ENCODE results near the gene HYCC1.
A peak's percentile ranks its signal among the peaks of the same experiment; 100 is the strongest.

Gene HYCC1

DNA sequence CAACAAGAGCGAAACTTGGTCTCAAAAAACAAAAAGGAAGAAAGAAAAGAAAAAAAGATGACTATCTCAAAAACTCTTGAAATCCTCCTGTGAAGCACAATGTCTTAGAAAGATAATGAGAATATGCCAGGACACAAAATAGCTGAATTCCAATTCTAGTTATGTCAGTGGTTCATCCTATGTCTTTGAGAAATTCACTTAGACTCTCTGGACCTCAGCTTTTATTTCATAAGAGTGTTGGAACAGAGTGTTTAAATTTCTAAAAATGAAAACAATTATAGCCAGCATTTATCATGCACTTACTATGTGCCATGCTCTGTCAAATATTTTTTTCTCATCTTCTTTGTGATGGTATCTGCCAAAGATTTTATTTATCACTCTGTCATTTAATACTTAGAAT lies 13.3 kb upstream of the HYCC1 start:
- Histone ChIP-seq H3K79me1 (ENCODE audit: low read depth, low read length) (no peaks in the 10 kb centered on the region), H2BK120ac (ENCODE audit: low read depth, low read length) (no peak overlapping the region), H3K14ac (ENCODE audit: low read length) (no peak overlapping the region), H2BK12ac (ENCODE audit: low read length) (no peak overlapping the region), H3K4me2 (ENCODE audit: insufficient read depth, low read length, poor library complexity, severe bottlenecking) (no peak overlapping the region), H4K91ac (ENCODE audit: low read depth, low read length, poor library complexity) (no peak overlapping the region), H3K36me3 (replicated peaks in 1 of 2; ENCODE audit: control insufficient read depth in 2 of 2, insufficient read depth in 2 of 2, low read length in 2 of 2) (no peaks in the 10 kb centered on the region), H2AK5ac (ENCODE audit: low read depth, low read length) (no peak overlapping the region), H2BK15ac (ENCODE audit: low read length) (no peak overlapping the region), H2BK5ac (ENCODE audit: low read length) (no peak overlapping the region), H3K18ac (ENCODE audit: low read length) (no peak overlapping the region), H2AFZ (ENCODE audit: low read length) (no peak overlapping the region), H4K8ac (ENCODE audit: low read depth, low read length) (no peak overlapping the region), H3K4ac (ENCODE audit: low read length) (no peak overlapping the region), H3K9me3 (replicated peaks in 1 of 2; ENCODE audit: control insufficient read depth in 2 of 2, insufficient read depth in 1 of 2, low read depth in 1 of 2, low read length in 2 of 2) (no peaks in the 10 kb centered on the region), H3K27me3 (ENCODE audit: control insufficient read depth in 3 of 3, insufficient read depth in 3 of 3, low read depth in 1 of 3, low read length in 3 of 3) (no peaks in the 10 kb centered on the region), H3K4me1 (ENCODE audit: control insufficient read depth in 2 of 2, insufficient read depth in 1 of 2, low read depth in 1 of 2, low read length in 2 of 2) (peaks cover 0 to 7% of the 10 kb centered on the region in 2 donors), H3K9ac (ENCODE audit: low read depth, low read length, poor library complexity) (no peak overlapping the region), H3K27ac (replicated peaks; ENCODE audit: low read length) (no peak overlapping the region), H3K23ac (ENCODE audit: low read depth, low read length, poor library complexity) (no peak overlapping the region), H3K4me3 (ENCODE audit: low read length in 2 of 2) (no peak overlapping the region)
- no CpG with 5 or more reads among the region's 1 CpG for WGBS, 2 donors (ENCODE audit: extremely low coverage in 2 of 2, insufficient read length in 2 of 2, insufficient replicate concordance in 1 of 2)
- no peak for DNase-seq (ENCODE audit: low spot score)

DNA sequence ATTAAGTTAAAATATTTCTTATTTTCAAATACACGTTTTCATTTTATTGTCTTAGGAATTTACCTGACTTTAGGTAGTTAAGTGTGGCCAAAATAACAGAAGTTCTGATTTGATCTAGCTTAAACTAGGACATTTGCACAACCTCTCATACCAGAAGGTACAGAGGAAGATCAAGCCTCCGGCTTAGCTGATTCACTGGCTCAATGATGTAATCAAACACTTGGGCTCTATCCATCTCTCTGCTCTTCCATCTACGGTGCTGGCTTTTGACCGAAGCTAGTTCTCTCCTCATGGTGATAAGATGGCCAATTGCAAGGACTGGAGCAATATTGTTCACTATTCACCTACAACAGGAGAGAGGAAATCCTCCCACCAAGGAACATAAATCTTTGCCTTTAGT lies 12.2 kb upstream of the HYCC1 start:
- Histone ChIP-seq H3K9me3 (replicated peaks in 1 of 2; ENCODE audit: control insufficient read depth in 2 of 2, insufficient read depth in 1 of 2, low read depth in 1 of 2, low read length in 2 of 2) (no peaks in the 10 kb centered on the region), H2AK5ac (ENCODE audit: low read depth, low read length) (no peak overlapping the region), H2BK5ac (ENCODE audit: low read length) (no peak overlapping the region), H2AFZ (ENCODE audit: low read length) (no peak overlapping the region), H2BK120ac (ENCODE audit: low read depth, low read length) (no peak overlapping the region), H3K4me2 (ENCODE audit: insufficient read depth, low read length, poor library complexity, severe bottlenecking) (no peak overlapping the region), H3K9ac (ENCODE audit: low read depth, low read length, poor library complexity) (no peak overlapping the region), H4K8ac (ENCODE audit: low read depth, low read length) (no peak overlapping the region), H3K4me1 (ENCODE audit: control insufficient read depth in 2 of 2, insufficient read depth in 1 of 2, low read depth in 1 of 2, low read length in 2 of 2) (peaks cover 0 to 7% of the 10 kb centered on the region in 2 donors), H3K27ac (replicated peaks; ENCODE audit: low read length) (no peak overlapping the region), H3K4me3 (ENCODE audit: low read length in 2 of 2) (no peak overlapping the region), H3K18ac (ENCODE audit: low read length) (no peak overlapping the region), H3K27me3 (ENCODE audit: control insufficient read depth in 3 of 3, insufficient read depth in 3 of 3, low read depth in 1 of 3, low read length in 3 of 3) (no peaks in the 10 kb centered on the region), H2BK12ac (ENCODE audit: low read length) (no peak overlapping the region), H3K4ac (ENCODE audit: low read length) (no peak overlapping the region), H3K23ac (ENCODE audit: low read depth, low read length, poor library complexity) (no peak overlapping the region), H3K14ac (ENCODE audit: low read length) (no peak overlapping the region), H3K79me1 (ENCODE audit: low read depth, low read length) (no peaks in the 10 kb centered on the region), H3K36me3 (replicated peaks in 1 of 2; ENCODE audit: control insufficient read depth in 2 of 2, insufficient read depth in 2 of 2, low read length in 2 of 2) (no peaks in the 10 kb centered on the region), H4K91ac (ENCODE audit: low read depth, low read length, poor library complexity) (no peak overlapping the region), H2BK15ac (ENCODE audit: low read length) (no peak overlapping the region)
- WGBS, 2 donors (ENCODE audit: extremely low coverage in 2 of 2, insufficient read length in 2 of 2, insufficient replicate concordance in 1 of 2), result no CpG with 5 or more reads among the region's 4 CpGs
- DNase-seq (ENCODE audit: low spot score), result no peak

DNA sequence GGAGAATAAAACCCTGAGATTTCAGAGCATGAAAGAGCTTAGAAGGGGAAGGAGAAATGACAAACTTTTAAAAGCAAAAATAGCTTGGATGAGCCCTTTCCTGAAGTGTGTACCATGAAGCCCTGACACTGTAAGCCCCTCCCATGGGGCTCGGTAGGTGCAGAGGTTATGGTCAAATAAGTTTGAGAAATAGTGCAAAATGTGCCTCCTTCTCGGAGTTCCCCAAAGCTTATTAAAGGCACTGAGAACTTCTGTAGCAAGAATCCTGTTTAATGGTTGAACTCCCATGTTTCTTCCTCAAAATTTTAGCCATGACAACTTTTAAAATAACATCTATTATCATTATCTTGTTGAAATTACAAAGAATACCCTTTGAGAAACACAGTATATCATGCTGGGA lies 10.5 kb upstream of the HYCC1 start:
- H3K79me1 ChIP-seq (ENCODE audit: low read depth, low read length), result no peaks in the 10 kb centered on the region
- H3K4me3 ChIP-seq (ENCODE audit: low read length in 2 of 2), result no peak overlapping the region
- no peak overlapping the region for H4K8ac ChIP-seq (ENCODE audit: low read depth, low read length)
- H3K14ac ChIP-seq (ENCODE audit: low read length), result no peak overlapping the region
- H3K36me3 ChIP-seq (replicated peaks in 1 of 2; ENCODE audit: control insufficient read depth in 2 of 2, insufficient read depth in 2 of 2, low read length in 2 of 2), result no peaks in the 10 kb centered on the region
- no peak overlapping the region for H3K4ac ChIP-seq (ENCODE audit: low read length)
- H2AK5ac ChIP-seq (ENCODE audit: low read depth, low read length), result no peak overlapping the region
- no peak overlapping the region for H2AFZ ChIP-seq (ENCODE audit: low read length)
- no peak overlapping the region for H2BK5ac ChIP-seq (ENCODE audit: low read length)
- H3K23ac ChIP-seq (ENCODE audit: low read depth, low read length, poor library complexity), result no peak overlapping the region
- H3K4me2 ChIP-seq (ENCODE audit: insufficient read depth, low read length, poor library complexity, severe bottlenecking), result no peak overlapping the region
- H3K9me3 ChIP-seq (replicated peaks in 1 of 2; ENCODE audit: control insufficient read depth in 2 of 2, insufficient read depth in 1 of 2, low read depth in 1 of 2, low read length in 2 of 2), result no peaks in the 10 kb centered on the region
- H3K9ac ChIP-seq (ENCODE audit: low read depth, low read length, poor library complexity), result no peak overlapping the region
- WGBS, 2 donors (ENCODE audit: extremely low coverage in 2 of 2, insufficient read length in 2 of 2, insufficient replicate concordance in 1 of 2), result no CpG with 5 or more reads among the region's 2 CpGs
- H2BK12ac ChIP-seq (ENCODE audit: low read length), result no peak overlapping the region
- no peak overlapping the region for H2BK15ac ChIP-seq (ENCODE audit: low read length)
- H3K27ac ChIP-seq (replicated peaks; ENCODE audit: low read length), result no peak overlapping the region
- H3K4me1 ChIP-seq (ENCODE audit: control insufficient read depth in 2 of 2, insufficient read depth in 1 of 2, low read depth in 1 of 2, low read length in 2 of 2), result peaks cover 0 to 7% of the 10 kb centered on the region in 2 donors
- no peak for DNase-seq (ENCODE audit: low spot score)
- no peaks in the 10 kb centered on the region for H3K27me3 ChIP-seq (ENCODE audit: control insufficient read depth in 3 of 3, insufficient read depth in 3 of 3, low read depth in 1 of 3, low read length in 3 of 3)
- no peak overlapping the region for H3K18ac ChIP-seq (ENCODE audit: low read length)
- no peak overlapping the region for H4K91ac ChIP-seq (ENCODE audit: low read depth, low read length, poor library complexity)
- H2BK120ac ChIP-seq (ENCODE audit: low read depth, low read length), result no peak overlapping the region

DNA sequence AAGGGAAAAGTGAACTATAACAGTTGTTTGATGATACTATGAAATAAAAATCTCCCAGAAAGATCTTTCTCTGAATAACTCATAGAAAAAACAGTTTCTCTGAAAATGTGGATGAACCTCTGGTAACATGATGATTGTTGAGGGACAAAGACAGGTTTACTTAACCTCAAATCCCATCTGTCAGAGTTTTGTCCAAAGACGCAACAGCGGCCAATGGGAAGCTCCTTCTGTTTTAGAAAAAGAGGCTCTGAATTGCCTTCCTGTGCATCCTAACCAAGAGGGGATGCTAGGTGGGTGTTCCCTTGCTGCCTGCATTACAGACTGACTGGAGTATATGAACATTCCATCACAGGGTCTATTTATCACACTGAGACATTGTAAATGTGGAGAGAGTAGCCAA lies 8.9 kb upstream of the HYCC1 start:
- Histone ChIP-seq H3K4me2 (ENCODE audit: insufficient read depth, low read length, poor library complexity, severe bottlenecking) (no peak overlapping the region), H4K8ac (ENCODE audit: low read depth, low read length) (no peak overlapping the region), H3K14ac (ENCODE audit: low read length) (no peak overlapping the region), H2AFZ (ENCODE audit: low read length) (peak overlapping the region; percentile 45), H3K9me3 (replicated peaks in 1 of 2; ENCODE audit: control insufficient read depth in 2 of 2, insufficient read depth in 1 of 2, low read depth in 1 of 2, low read length in 2 of 2) (no peaks in the 10 kb centered on the region), H2BK120ac (ENCODE audit: low read depth, low read length) (no peak overlapping the region), H4K91ac (ENCODE audit: low read depth, low read length, poor library complexity) (no peak overlapping the region), H3K4me1 (ENCODE audit: control insufficient read depth in 2 of 2, insufficient read depth in 1 of 2, low read depth in 1 of 2, low read length in 2 of 2) (peaks cover 5 to 11% of the 10 kb centered on the region in 2 donors), H3K36me3 (replicated peaks in 1 of 2; ENCODE audit: control insufficient read depth in 2 of 2, insufficient read depth in 2 of 2, low read length in 2 of 2) (no peaks in the 10 kb centered on the region), H2BK12ac (ENCODE audit: low read length) (no peak overlapping the region), H3K23ac (ENCODE audit: low read depth, low read length, poor library complexity) (no peak overlapping the region), H2BK15ac (ENCODE audit: low read length) (no peak overlapping the region), H3K4ac (ENCODE audit: low read length) (no peak overlapping the region), H3K4me3 (ENCODE audit: low read length in 2 of 2) (no peak overlapping the region), H2AK5ac (ENCODE audit: low read depth, low read length) (no peak overlapping the region), H3K27me3 (ENCODE audit: control insufficient read depth in 3 of 3, insufficient read depth in 3 of 3, low read depth in 1 of 3, low read length in 3 of 3) (no peaks in the 10 kb centered on the region), H2BK5ac (ENCODE audit: low read length) (no peak overlapping the region), H3K9ac (ENCODE audit: low read depth, low read length, poor library complexity) (no peak overlapping the region), H3K27ac (replicated peaks; ENCODE audit: low read length) (no peak overlapping the region), H3K79me1 (ENCODE audit: low read depth, low read length) (no peaks in the 10 kb centered on the region), H3K18ac (ENCODE audit: low read length) (no peak overlapping the region)
- no peak for DNase-seq (ENCODE audit: low spot score)
- no CpG with 5 or more reads among the region's 2 CpGs for WGBS, 2 donors (ENCODE audit: extremely low coverage in 2 of 2, insufficient read length in 2 of 2, insufficient replicate concordance in 1 of 2)

Data from neuronal stem cell (in vitro differentiated cells).